Nephron (organoid): ENCODE data around the gene CREB5.
"Not testable (repeated sequence)": the region's sequence is repeated elsewhere in the genome, so short reads cannot be mapped to it uniquely, and the experiment has no call there.

Experiments
- H3K27ac Mint-ChIP-seq, 3 experiments: 2 replicates each; pipeline ENCODE4 v1.8.0; 2020; ENCODE audit warnings: mixed read lengths in 3 of 3, mild to moderate bottlenecking in 2 of 3, moderate library complexity in 1 of 3
- H3K27me3 Mint-ChIP-seq: 2 replicates; pipeline ENCODE4 v1.8.0; 2021; ENCODE audit warnings: low read depth, mild to moderate bottlenecking, moderate library complexity, mixed read lengths
- H3K36me3 Mint-ChIP-seq: 2 replicates; pipeline ENCODE4 v1.8.0; 2020; ENCODE audit warnings: low read depth, mixed read lengths
- H3K4me1 Mint-ChIP-seq: 2 replicates; pipeline ENCODE4 v1.8.0; 2020; ENCODE audit warnings: mixed read lengths
- H3K4me3 Mint-ChIP-seq, 3 experiments: 2 replicates each; pipeline ENCODE4 v1.8.0; 2020; ENCODE audit warnings: mild to moderate bottlenecking in 3 of 3, mixed read lengths in 3 of 3, moderate library complexity in 2 of 3
- H3K9me3 Mint-ChIP-seq: 2 replicates; pipeline ENCODE4 v1.8.0; 2020; ENCODE audit warnings: mixed read lengths
- CTCF ChIP-seq, 3 experiments: fragments of 200-600 bp; sonication (generic); IDR thresholded peaks; one replicate each; pipeline ENCODE4 v1.5.0; 2021; ENCODE audit warnings: antibody characterized with exemption in 3 of 3; ENCODE audit not compliant: unreplicated experiment in 3 of 3

CREB5 gene

GRCh38 chr7:28397141-28397540 is 15.2 kb upstream of the CREB5 start:
- Mint-ChIP-seq H3K36me3 (no peaks in the 10 kb centered on the region), H3K9me3 (no peaks in the 10 kb centered on the region), H3K4me1 (peaks cover 24% of the 10 kb centered on the region), H3K4me3 (no peak overlapping the region), H3K27me3 (no peaks in the 10 kb centered on the region), H3K27ac (peak overlapping the region; percentile 37 to 55 (median 46))
- no peak for TF ChIP-seq CTCF (IDR thresholded peaks at IDR 0.05; ENCODE audit: unreplicated experiment in 3 of 3)

GRCh38 chr7:28400838-28401360 is 11.4 kb upstream of the CREB5 start:
- H3K27me3 Mint-ChIP-seq, result peaks cover 6% of the 10 kb centered on the region
- H3K4me3 Mint-ChIP-seq, result no peak overlapping the region
- TF ChIP-seq CTCF (IDR thresholded peaks at IDR 0.05; ENCODE audit: unreplicated experiment in 3 of 3), result no peak

GRCh38 chr7:28401567-28401966 is 10.8 kb upstream of the CREB5 start:
- H3K36me3 Mint-ChIP-seq, H3K4me3 Mint-ChIP-seq, H3K27ac Mint-ChIP-seq, H3K9me3 Mint-ChIP-seq: not testable (repeated sequence)
- H3K27me3 Mint-ChIP-seq, result peaks cover 13% of the 10 kb centered on the region
- H3K4me1 Mint-ChIP-seq, result peaks cover 13% of the 10 kb centered on the region

More at GRCh38 chr7:28400838-28401360, 11.4 kb upstream of the CREB5 start:
- Mint-ChIP-seq H3K9me3 (no peaks in the 10 kb centered on the region), H3K4me1 (peaks cover 17% of the 10 kb centered on the region), H3K27ac (no peak overlapping the region), H3K36me3 (no peaks in the 10 kb centered on the region)

GRCh38 chr7:28405662-28406061 is 6.7 kb upstream of the CREB5 start:
- Mint-ChIP-seq H3K4me1 (peaks cover 17% of the 10 kb centered on the region), H3K4me3 (no peak overlapping the region), H3K27me3 (peaks cover 33% of the 10 kb centered on the region), H3K9me3 (no peaks in the 10 kb centered on the region), H3K27ac (peak overlapping the region in 1 of 3 experiments; percentile 33), H3K36me3 (no peaks in the 10 kb centered on the region)
- no peak for TF ChIP-seq CTCF (IDR thresholded peaks at IDR 0.05; ENCODE audit: unreplicated experiment in 3 of 3)

- Mint-ChIP-seq H3K36me3 (no peaks in the 10 kb centered on the region), H3K9me3 (no peaks in the 10 kb centered on the region), H3K4me3 (no peak overlapping the region), H3K4me1 (peaks cover 22% of the 10 kb centered on the region), H3K27ac (no peak overlapping the region), H3K27me3 (peaks cover 38% of the 10 kb centered on the region)
- TF ChIP-seq CTCF (IDR thresholded peaks at IDR 0.05; ENCODE audit: unreplicated experiment in 3 of 3), result no peak
Measured at GRCh38 chr7:28406192-28406591, 6.1 kb upstream of the CREB5 start.

- H3K4me3 Mint-ChIP-seq, result peak overlapping the region; percentile 47 to 98 (median 88)
- H3K27me3 Mint-ChIP-seq, result peaks cover 48% of the 10 kb centered on the region
- no peaks in the 10 kb centered on the region for H3K36me3 Mint-ChIP-seq
- peaks cover 29% of the 10 kb centered on the region for H3K4me1 Mint-ChIP-seq
- no peak for TF ChIP-seq CTCF (IDR thresholded peaks at IDR 0.05; ENCODE audit: unreplicated experiment in 3 of 3)
- no peaks in the 10 kb centered on the region for H3K9me3 Mint-ChIP-seq
- peak overlapping the region in 2 of 3 experiments; percentile 12 to 40 for H3K27ac Mint-ChIP-seq
Measured at GRCh38 chr7:28407651-28408050, 4.7 kb upstream of the CREB5 start.
